Measurements from ENCODE around the gene REV1. TPM values are rescaled to one million over a fixed set of nuclear protein-coding genes. Genes with fewer than 3 reads are reported as not detected.
"Not testable (repeated sequence)": the region's sequence is repeated elsewhere in the genome, so short reads cannot be mapped to it uniquely, and the experiment has no call there.

Gene REV1
- total RNA-seq, 1 experiment from 2014 or later: 34.1 TPM

- DNase-seq (ENCODE audit: low spot score): no peak
Measured at GRCh38 chr2:99404039-99404796, 85.6 kb downstream of the REV1 start.

GRCh38 chr2:99403524-99403923 lies 86.3 kb downstream of the REV1 start:
- DNase-seq (ENCODE audit: low spot score): no peak

GRCh38 chr2:99403084-99403483 lies 86.7 kb downstream of the REV1 start:
- DNase-seq (ENCODE audit: low spot score): no peak

- no peak for DNase-seq (ENCODE audit: low spot score)
Measured at GRCh38 chr2:99401841-99402240, 88.0 kb downstream of the REV1 start.

GRCh38 chr2:99399795-99400194 lies 90.0 kb downstream of the REV1 start:
- no peak for DNase-seq (ENCODE audit: low spot score)

- no peak for DNase-seq (ENCODE audit: low spot score)
Measured at GRCh38 chr2:99399063-99399462, 90.8 kb downstream of the REV1 start.

GRCh38 chr2:99398303-99398702 lies 91.5 kb downstream of the REV1 start:
- no peak for DNase-seq (ENCODE audit: low spot score)

- no peak for DNase-seq (ENCODE audit: low spot score)
Measured at GRCh38 chr2:99397266-99397920, 92.4 kb downstream of the REV1 start.

- no peak for DNase-seq (ENCODE audit: low spot score)
Measured at GRCh38 chr2:99395589-99396130, 94.2 kb downstream of the REV1 start.

- DNase-seq (ENCODE audit: low spot score): no peak
Measured at GRCh38 chr2:99389946-99390345, 99.9 kb downstream of the REV1 start.

- peak; percentile 38 for DNase-seq (ENCODE audit: low spot score)
Measured at GRCh38 chr2:99389371-99389770, 100.4 kb downstream of the REV1 start.

- DNase-seq (ENCODE audit: low spot score): no peak
Measured at GRCh38 chr2:99388892-99389291, 100.9 kb downstream of the REV1 start.

GRCh38 chr2:99386011-99386410 lies 103.8 kb downstream of the REV1 start:
- no peak for DNase-seq (ENCODE audit: low spot score)

- DNase-seq (ENCODE audit: low spot score): no peak
Measured at GRCh38 chr2:99382143-99382542, 107.7 kb downstream of the REV1 start.

GRCh38 chr2:99380376-99381010 lies 109.3 kb downstream of the REV1 start:
- no peak for DNase-seq (ENCODE audit: low spot score)

- DNase-seq (ENCODE audit: low spot score): no peak
Measured at GRCh38 chr2:99377879-99378278, 111.9 kb downstream of the REV1 start.

GRCh38 chr2:99376254-99376864 lies 113.5 kb downstream of the REV1 start:
- no peak for DNase-seq (ENCODE audit: low spot score)

- no peak for DNase-seq (ENCODE audit: low spot score)
Measured at GRCh38 chr2:99374747-99375146, 115.1 kb downstream of the REV1 start.

GRCh38 chr2:99373144-99373543 lies 116.7 kb downstream of the REV1 start:
- no peak for DNase-seq (ENCODE audit: low spot score)

GRCh38 chr2:99368854-99369253 lies 121.0 kb downstream of the REV1 start:
- DNase-seq (ENCODE audit: low spot score): not testable (repeated sequence)

- DNase-seq (ENCODE audit: low spot score): no peak
Measured at GRCh38 chr2:99365661-99366060, 124.2 kb downstream of the REV1 start.

GRCh38 chr2:99356853-99357252 lies 133.0 kb downstream of the REV1 start:
- DNase-seq (ENCODE audit: low spot score): no peak
